ENCODE results near the gene ANKS1B. TPM values are rescaled to one million over a fixed set of nuclear protein-coding genes. Genes with fewer than 3 reads are reported as not detected.

ANKS1B gene
- total RNA-seq, 8 experiments from 2014 or later: 4.4 to 49.1 (median 14.2) TPM

- H3K4me1 ChIP-seq (replicated peaks in 1 of 2): no peaks in the 10 kb centered on the region
- no peak overlapping the region for H3K4me3 ChIP-seq
- in situ Hi-C loops (cut with MboI; ENCODE audit: low pct_unique_long_range_greater_than_20kb in 2 of 9, low sequenced_read_pairs in 9 of 9, unreplicated experiment in 9 of 9): loop anchor here in 2 of 9 experiments (25.0 kb wide), 2 partner anchors 217 to 267 kb away; no protein-coding TSS in a partner anchor
- 76 to 100% (median 95%) methylated on average over 2 to 6 of the region's 6 CpGs for WGBS, 10 experiments
- H3K27ac ChIP-seq: no peak overlapping the region
- no peak for ATAC-seq (replicated peaks in 6 of 8)
These were observed 1264.9 kb downstream of the ANKS1B start for GRCh38 chr12:98719515-98720504.

- no peak overlapping the region for H3K4me3 ChIP-seq
- 53 to 100% (median 73%) methylated on average over 1 to 4 of the region's 4 CpGs; no CpG with 5 or more reads in 1 of the 10 experiments for WGBS, 10 experiments
- H3K27ac ChIP-seq: no peak overlapping the region
- no peak for ATAC-seq (replicated peaks in 6 of 8)
- in situ Hi-C loops (cut with MboI; ENCODE audit: low pct_unique_long_range_greater_than_20kb in 2 of 9, low sequenced_read_pairs in 9 of 9, unreplicated experiment in 9 of 9): loop anchor here in 2 of 9 experiments (25.0 kb wide), 2 partner anchors 223 to 273 kb away; no protein-coding TSS in a partner anchor
- H3K4me1 ChIP-seq (replicated peaks in 1 of 2): no peaks in the 10 kb centered on the region
These were observed 1270.3 kb downstream of the ANKS1B start for GRCh38 chr12:98714426-98714825.

GRCh38 chr12:98709022-98709421 is 1275.7 kb downstream of the ANKS1B start:
- no peak for ATAC-seq (replicated peaks in 6 of 8)
- 83 to 100% (median 100%) methylated on average over 1 of the region's 1 CpG; no CpG with 5 or more reads in 2 of the 10 experiments for WGBS, 10 experiments
- in situ Hi-C loops (cut with MboI; ENCODE audit: low pct_unique_long_range_greater_than_20kb in 2 of 9, low sequenced_read_pairs in 9 of 9, unreplicated experiment in 9 of 9): loop anchor here in 2 of 9 experiments (25.0 kb wide), 2 partner anchors 228 to 278 kb away; no protein-coding TSS in a partner anchor
- H3K27ac ChIP-seq: no peak overlapping the region
- no peaks in the 10 kb centered on the region for H3K4me1 ChIP-seq (replicated peaks in 1 of 2)
- no peak overlapping the region for H3K4me3 ChIP-seq

GRCh38 chr12:98701166-98701565 is 1283.6 kb downstream of the ANKS1B start:
- peak in 1 of 8 experiments; percentile 58 for ATAC-seq (replicated peaks in 6 of 8)
- no peak overlapping the region for H3K27ac ChIP-seq
- in situ Hi-C loops (cut with MboI; ENCODE audit: low pct_unique_long_range_greater_than_20kb in 2 of 9, low sequenced_read_pairs in 9 of 9, unreplicated experiment in 9 of 9): loop anchor here in 2 of 9 experiments (25.0 kb wide), 2 partner anchors 236 to 286 kb away; no protein-coding TSS in a partner anchor
- H3K4me1 ChIP-seq (replicated peaks in 1 of 2): no peaks in the 10 kb centered on the region
- 0 to 100% (median 57%) methylated on average over 1 of the region's 1 CpG; no CpG with 5 or more reads in 1 of the 10 experiments for WGBS, 10 experiments
- no peak overlapping the region for H3K4me3 ChIP-seq

- Histone ChIP-seq H3K4me1 (replicated peaks in 1 of 2) (no peaks in the 10 kb centered on the region), H3K27ac (no peak overlapping the region), H3K4me3 (no peak overlapping the region)
- no peak for ATAC-seq (replicated peaks in 6 of 8)
- 56 to 100% (median 93%) methylated on average over 1 to 3 of the region's 3 CpGs; no CpG with 5 or more reads in 2 of the 10 experiments for WGBS, 10 experiments
- in situ Hi-C loops (cut with MboI; ENCODE audit: low pct_unique_long_range_greater_than_20kb in 2 of 9, low sequenced_read_pairs in 9 of 9, unreplicated experiment in 9 of 9): loop anchor here in 1 of 9 experiments (25.0 kb wide), 1 partner anchor 288 kb away; no protein-coding TSS in a partner anchor
These were observed 1285.2 kb downstream of the ANKS1B start for GRCh38 chr12:98699586-98699985.

GRCh38 chr12:98698603-98699463 is 1285.9 kb downstream of the ANKS1B start:
- in situ Hi-C loops (cut with MboI; ENCODE audit: low pct_unique_long_range_greater_than_20kb in 2 of 9, low sequenced_read_pairs in 9 of 9, unreplicated experiment in 9 of 9): loop anchor here in 1 of 9 experiments (25.0 kb wide), 1 partner anchor 288 kb away; no protein-coding TSS in a partner anchor
- H3K4me3 ChIP-seq: no peak overlapping the region
- H3K4me1 ChIP-seq (replicated peaks in 1 of 2): no peaks in the 10 kb centered on the region
- H3K27ac ChIP-seq: no peak overlapping the region
- peak in 6 of 8 experiments; percentile 55 to 98 (median 86) for ATAC-seq (replicated peaks in 6 of 8)
- WGBS, 10 experiments: 24 to 84% (median 50%) methylated on average over 2 to 5 of the region's 6 CpGs; no CpG with 5 or more reads in 1 of the 10 experiments

- 76 to 100% (median 77%) methylated on average over 2 of the region's 2 CpGs; no CpG with 5 or more reads in 6 of the 10 experiments for WGBS, 10 experiments
- no peak for ATAC-seq (replicated peaks in 6 of 8)
- no peaks in the 10 kb centered on the region for H3K4me1 ChIP-seq (replicated peaks in 1 of 2)
- H3K27ac ChIP-seq: no peak overlapping the region
- H3K4me3 ChIP-seq: no peak overlapping the region
- in situ Hi-C loops (cut with MboI; ENCODE audit: low pct_unique_long_range_greater_than_20kb in 2 of 9, low sequenced_read_pairs in 9 of 9, unreplicated experiment in 9 of 9): loop anchor here in 1 of 9 experiments (25.0 kb wide), 1 partner anchor 290 kb away; no protein-coding TSS in a partner anchor
These were observed 1287.5 kb downstream of the ANKS1B start for GRCh38 chr12:98697209-98697608.

GRCh38 chr12:98696036-98696646 is 1288.6 kb downstream of the ANKS1B start:
- in situ Hi-C loops (cut with MboI; ENCODE audit: low pct_unique_long_range_greater_than_20kb in 2 of 9, low sequenced_read_pairs in 9 of 9, unreplicated experiment in 9 of 9): loop anchor here in 1 of 9 experiments (25.0 kb wide), 1 partner anchor 291 kb away; no protein-coding TSS in a partner anchor
- 43 to 96% (median 66%) methylated on average over 2 to 6 of the region's 8 CpGs for WGBS, 10 experiments
- no peak overlapping the region for H3K27ac ChIP-seq
- ATAC-seq (replicated peaks in 6 of 8): no peak
- H3K4me1 ChIP-seq (replicated peaks in 1 of 2): no peaks in the 10 kb centered on the region
- no peak overlapping the region for H3K4me3 ChIP-seq

GRCh38 chr12:98691351-98691750 is 1293.4 kb downstream of the ANKS1B start:
- no peak overlapping the region for H3K4me3 ChIP-seq
- no peak for ATAC-seq (replicated peaks in 6 of 8)
- no peaks in the 10 kb centered on the region for H3K4me1 ChIP-seq (replicated peaks in 1 of 2)
- no peak overlapping the region for H3K27ac ChIP-seq
- in situ Hi-C loops (cut with MboI; ENCODE audit: low pct_unique_long_range_greater_than_20kb in 2 of 9, low sequenced_read_pairs in 9 of 9, unreplicated experiment in 9 of 9): loop anchor here in 1 of 9 experiments (25.0 kb wide), 1 partner anchor 296 kb away; no protein-coding TSS in a partner anchor

GRCh38 chr12:98686603-98687002 is 1298.1 kb downstream of the ANKS1B start:
- Histone ChIP-seq H3K4me3 (no peak overlapping the region), H3K27ac (no peak overlapping the region), H3K4me1 (replicated peaks in 1 of 2) (no peaks in the 10 kb centered on the region)
- 46 to 100% (median 94%) methylated on average over 1 to 2 of the region's 2 CpGs; no CpG with 5 or more reads in 1 of the 10 experiments for WGBS, 10 experiments
- ATAC-seq (replicated peaks in 6 of 8): no peak
- in situ Hi-C loops (cut with MboI; ENCODE audit: low pct_unique_long_range_greater_than_20kb in 2 of 9, low sequenced_read_pairs in 9 of 9, unreplicated experiment in 9 of 9): loop anchor here in 1 of 9 experiments (25.0 kb wide), 1 partner anchor 301 kb away; no protein-coding TSS in a partner anchor

All from motor neuron (in vitro differentiated cells).